Mesothelial cell of epicardium (in vitro differentiated cells): Measurements from ENCODE around the gene KRTAP10-9. TPM values are rescaled to one million over a fixed set of nuclear protein-coding genes. Genes with fewer than 3 reads are reported as not detected.
A peak's percentile ranks its signal among the peaks of the same experiment; 100 is the strongest.

Source experiments
- DNase-seq, 2 experiments: peaks; one replicate each; pipeline ENCODE4 v3.0.0; 2021; ENCODE audit warnings: low spot score in 2 of 2; ENCODE audit not compliant: unreplicated experiment in 2 of 2
- H3K27ac Mint-ChIP-seq: 2 replicates; pipeline ENCODE4 v1.8.0; 2021; ENCODE audit warnings: mixed read lengths
- H3K27me3 Mint-ChIP-seq: 2 replicates; pipeline ENCODE4 v1.8.0; 2021; ENCODE audit warnings: low read depth, mixed read lengths
- H3K36me3 Mint-ChIP-seq: 2 replicates; pipeline ENCODE4 v1.8.0; 2021; ENCODE audit warnings: mixed read lengths
- H3K4me1 Mint-ChIP-seq: 2 replicates; pipeline ENCODE4 v1.8.0; 2021; ENCODE audit warnings: mixed read lengths
- H3K4me3 Mint-ChIP-seq: 2 replicates; pipeline ENCODE4 v1.8.0; 2021; ENCODE audit warnings: mild to moderate bottlenecking, moderate library complexity, mixed read lengths
- H3K9me3 Mint-ChIP-seq: 2 replicates; pipeline ENCODE4 v1.8.0; 2021; ENCODE audit warnings: mixed read lengths
- total RNA-seq: library from RNA; stranded (reverse); gene quantifications from 3 replicates; pipeline ENCODE4 v1.2.1, GENCODE V29; 2021
- TF ChIP-seq, protein P1 (sequence below): fragments of 200-600 bp; sonication (generic); IDR thresholded peaks from one replicate; pipeline ENCODE4 v1.5.0; 2021; ENCODE audit warnings: antibody characterized with exemption; ENCODE audit not compliant: unreplicated experiment

KRTAP10-9 gene
- total RNA-seq, 1 donor from 2014 or later = not detected

DNA sequence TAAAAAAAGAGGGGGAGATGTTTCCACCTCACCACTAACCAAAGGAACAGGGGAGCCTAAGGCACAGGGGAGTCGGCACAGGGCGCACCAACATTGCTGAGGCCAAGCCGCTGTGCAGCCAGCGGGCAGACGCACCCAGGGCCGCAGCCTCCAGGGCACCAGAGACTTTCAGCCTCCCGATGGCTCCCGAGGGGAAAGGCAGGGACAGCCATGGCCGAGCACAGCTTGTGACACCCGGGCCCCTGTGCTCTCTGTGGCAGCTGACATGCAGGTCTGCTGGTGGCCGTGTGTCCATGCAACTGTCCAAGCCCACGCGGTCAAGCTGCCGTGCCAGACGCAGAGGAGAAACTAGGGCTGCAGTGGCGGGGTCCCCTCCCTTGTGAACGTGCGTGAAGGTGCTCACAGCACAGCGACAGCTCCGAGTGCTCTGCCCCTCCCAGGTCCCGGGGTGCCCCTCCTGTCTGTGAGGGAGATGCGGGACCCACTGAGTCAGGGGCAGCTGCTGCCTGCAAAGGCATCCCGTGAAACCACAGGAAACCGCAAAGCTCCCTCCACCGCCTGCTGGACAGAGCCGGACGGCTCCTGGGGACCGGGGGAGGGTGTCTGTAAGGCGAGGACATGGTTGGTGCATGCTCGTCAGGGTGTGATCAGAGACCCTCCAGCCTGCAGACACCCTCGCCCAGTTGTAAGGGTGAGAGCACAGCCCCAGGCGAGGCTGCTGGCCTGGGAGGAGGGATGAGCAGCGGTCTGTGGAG is 21.8 kb downstream of the KRTAP10-9 start:
- H3K36me3 Mint-ChIP-seq = no peaks in the 10 kb centered on the region
- DNase-seq = peak in 1 of 2 experiments; percentile 33
- H3K27me3 Mint-ChIP-seq = peaks cover 8% of the 10 kb centered on the region
- TF ChIP-seq, protein P1, sequence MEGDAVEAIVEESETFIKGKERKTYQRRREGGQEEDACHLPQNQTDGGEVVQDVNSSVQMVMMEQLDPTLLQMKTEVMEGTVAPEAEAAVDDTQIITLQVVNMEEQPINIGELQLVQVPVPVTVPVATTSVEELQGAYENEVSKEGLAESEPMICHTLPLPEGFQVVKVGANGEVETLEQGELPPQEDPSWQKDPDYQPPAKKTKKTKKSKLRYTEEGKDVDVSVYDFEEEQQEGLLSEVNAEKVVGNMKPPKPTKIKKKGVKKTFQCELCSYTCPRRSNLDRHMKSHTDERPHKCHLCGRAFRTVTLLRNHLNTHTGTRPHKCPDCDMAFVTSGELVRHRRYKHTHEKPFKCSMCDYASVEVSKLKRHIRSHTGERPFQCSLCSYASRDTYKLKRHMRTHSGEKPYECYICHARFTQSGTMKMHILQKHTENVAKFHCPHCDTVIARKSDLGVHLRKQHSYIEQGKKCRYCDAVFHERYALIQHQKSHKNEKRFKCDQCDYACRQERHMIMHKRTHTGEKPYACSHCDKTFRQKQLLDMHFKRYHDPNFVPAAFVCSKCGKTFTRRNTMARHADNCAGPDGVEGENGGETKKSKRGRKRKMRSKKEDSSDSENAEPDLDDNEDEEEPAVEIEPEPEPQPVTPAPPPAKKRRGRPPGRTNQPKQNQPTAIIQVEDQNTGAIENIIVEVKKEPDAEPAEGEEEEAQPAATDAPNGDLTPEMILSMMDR = no peak
- H3K4me3 Mint-ChIP-seq = no peak overlapping the region
- peaks cover 15% of the 10 kb centered on the region for H3K9me3 Mint-ChIP-seq
- peaks cover 3% of the 10 kb centered on the region for H3K4me1 Mint-ChIP-seq
- H3K27ac Mint-ChIP-seq = no peak overlapping the region

DNA sequence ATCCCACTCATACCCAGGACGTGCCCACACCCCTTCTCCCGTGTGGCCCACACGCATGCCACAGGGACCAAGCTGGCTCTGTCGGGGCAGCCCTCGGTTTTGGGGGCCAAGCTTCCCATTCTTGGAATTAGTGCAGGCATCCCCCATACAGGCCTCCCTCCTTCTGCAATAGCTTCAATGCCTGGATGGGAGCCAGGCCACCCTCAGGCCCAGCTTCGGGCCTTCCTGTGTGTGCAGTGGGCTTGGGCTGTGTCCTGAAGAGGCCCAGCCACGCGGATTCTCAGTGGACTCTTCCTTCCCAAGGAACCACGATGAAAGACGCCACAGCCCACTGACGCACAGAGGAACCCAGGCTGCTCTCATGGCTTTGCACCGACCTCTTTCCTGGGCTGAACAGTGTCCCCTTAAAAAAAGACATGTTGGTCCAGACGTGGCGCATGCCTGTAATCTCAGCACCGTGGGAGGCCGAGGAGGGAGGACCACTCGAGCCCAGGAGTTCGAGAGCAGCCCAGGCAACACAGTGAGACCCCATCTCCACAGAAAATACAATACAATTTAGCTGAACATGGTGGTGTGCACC is 22.7 kb downstream of the KRTAP10-9 start:
- Mint-ChIP-seq H3K4me1 (peaks cover 3% of the 10 kb centered on the region), H3K9me3 (peaks cover 6% of the 10 kb centered on the region), H3K27me3 (peaks cover 8% of the 10 kb centered on the region), H3K4me3 (no peak overlapping the region), H3K27ac (no peak overlapping the region), H3K36me3 (no peaks in the 10 kb centered on the region)
- DNase-seq = peak in 1 of 2 experiments; percentile 35
- TF ChIP-seq, protein P1 = no peak

DNA sequence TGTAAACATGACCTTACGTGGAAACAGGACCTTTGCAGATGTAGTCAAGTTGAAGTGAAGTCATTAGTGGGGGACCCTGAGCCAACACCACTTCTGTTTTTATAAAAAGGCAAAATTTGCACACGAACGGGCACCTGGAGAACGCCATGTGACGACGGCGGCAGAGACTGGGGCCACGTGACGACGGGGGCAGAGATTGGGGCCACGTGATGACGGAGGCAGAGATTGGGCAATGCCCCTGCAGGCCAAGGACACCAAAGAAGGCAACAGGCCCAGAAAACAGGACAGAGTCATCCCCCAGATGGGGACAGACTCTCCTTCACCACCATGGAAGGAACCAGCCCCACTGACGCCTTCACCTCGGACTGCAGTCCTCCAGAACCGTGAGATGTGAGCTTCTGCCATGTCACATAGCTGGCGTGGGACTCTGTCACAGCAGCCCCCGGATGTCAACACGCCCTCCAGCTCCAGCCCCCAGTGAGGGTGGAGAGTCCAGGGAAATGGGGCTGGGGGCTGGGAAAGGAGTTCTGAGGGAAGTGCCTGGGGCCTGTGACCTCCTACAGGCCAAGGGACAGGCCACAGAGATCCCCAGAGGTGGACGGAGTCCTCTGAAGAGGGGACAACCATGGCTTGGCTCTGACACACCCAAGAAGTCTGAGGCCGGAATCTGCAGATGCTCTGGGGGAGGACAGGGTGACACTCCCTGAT is 23.5 kb downstream of the KRTAP10-9 start:
- H3K36me3 Mint-ChIP-seq = no peaks in the 10 kb centered on the region
- peaks cover 8% of the 10 kb centered on the region for H3K27me3 Mint-ChIP-seq
- peaks cover 3% of the 10 kb centered on the region for H3K4me1 Mint-ChIP-seq
- no peak overlapping the region for H3K27ac Mint-ChIP-seq
- no peaks in the 10 kb centered on the region for H3K9me3 Mint-ChIP-seq
- TF ChIP-seq, protein P1 = no peak
- no peak overlapping the region for H3K4me3 Mint-ChIP-seq
- peak in 1 of 2 experiments; percentile 29 for DNase-seq

DNA sequence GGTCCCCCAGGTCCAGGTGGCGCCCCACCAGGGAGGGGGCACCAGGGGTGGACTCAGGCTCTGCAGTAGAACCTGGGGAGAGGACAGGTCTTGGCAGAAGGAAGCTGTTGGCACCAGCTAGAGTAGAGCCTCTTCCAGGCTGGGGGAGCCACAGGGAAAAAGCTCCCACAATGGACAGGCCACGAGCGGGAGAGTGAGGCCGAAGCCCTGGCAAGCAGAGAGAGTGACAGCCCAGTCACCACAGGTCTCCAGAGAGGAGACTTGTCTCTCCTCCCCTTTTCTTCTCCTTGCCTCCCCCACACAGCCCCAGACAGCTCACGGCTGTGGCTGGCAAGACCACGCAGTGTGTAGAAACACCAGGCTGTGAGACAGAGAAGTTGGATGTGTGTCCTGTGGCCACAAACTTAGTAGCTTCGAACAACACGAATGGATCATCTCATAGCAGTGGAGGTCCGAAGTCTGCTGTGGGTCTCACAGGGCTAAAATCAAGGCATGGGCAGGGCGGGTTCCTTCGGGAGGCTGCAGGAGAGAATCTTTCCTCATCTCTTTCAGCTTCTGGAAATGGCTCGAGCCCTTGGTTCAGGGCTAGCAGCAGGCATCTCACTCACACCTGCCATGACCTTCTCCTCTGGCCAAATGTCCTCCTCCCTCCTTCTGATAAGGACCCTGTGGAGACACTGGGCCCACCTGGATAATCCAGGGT is 24.2 kb downstream of the KRTAP10-9 start:
- H3K36me3 Mint-ChIP-seq = no peaks in the 10 kb centered on the region
- no peak for DNase-seq
- peaks cover 4% of the 10 kb centered on the region for H3K9me3 Mint-ChIP-seq
- H3K4me1 Mint-ChIP-seq = peaks cover 3% of the 10 kb centered on the region
- H3K27ac Mint-ChIP-seq = no peak overlapping the region
- peaks cover 8% of the 10 kb centered on the region for H3K27me3 Mint-ChIP-seq
- H3K4me3 Mint-ChIP-seq = no peak overlapping the region
- TF ChIP-seq, protein P1 = no peak

DNA sequence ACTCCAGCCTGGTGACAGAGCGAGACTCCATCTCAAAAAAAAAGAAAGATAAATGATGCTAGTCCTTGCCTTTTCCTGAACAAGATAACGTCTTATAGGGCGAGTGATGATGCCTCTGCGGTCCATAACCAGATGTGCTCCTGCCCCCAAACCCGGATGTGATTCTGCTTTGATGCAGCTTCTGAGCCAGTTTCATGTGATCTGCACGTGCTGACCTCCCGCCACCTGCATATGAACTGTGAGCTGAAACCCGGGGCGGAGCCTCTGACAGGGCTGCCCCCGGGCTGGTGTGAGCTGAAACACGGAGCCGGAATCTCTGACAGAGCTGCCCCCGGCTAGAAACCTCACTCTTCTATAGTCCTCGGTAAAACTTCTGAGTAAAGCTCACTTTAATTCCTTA is 26.2 kb downstream of the KRTAP10-9 start:
- Mint-ChIP-seq H3K4me1 (no peaks in the 10 kb centered on the region), H3K27me3 (peaks cover 4% of the 10 kb centered on the region), H3K27ac (no peak overlapping the region), H3K9me3 (peaks cover 19% of the 10 kb centered on the region), H3K4me3 (no peak overlapping the region), H3K36me3 (peaks cover 1% of the 10 kb centered on the region)
- peak in 1 of 2 experiments; percentile 32 for DNase-seq
- TF ChIP-seq, protein P1 = no peak
